HG02938 (cell line): ENCODE data around the gene USP50.
"Not testable (repeated sequence)": the region's sequence is repeated elsewhere in the genome, so short reads cannot be mapped to it uniquely, and the experiment has no call there.

Source experiments
- ATAC-seq: cut with Tn5 transposase; IDR thresholded peaks from one replicate; pipeline ENCODE4 v1.9.1; 2021; ENCODE audit warnings: mild to moderate bottlenecking, moderate library complexity; ENCODE audit not compliant: unreplicated experiment

USP50 gene

DNA sequence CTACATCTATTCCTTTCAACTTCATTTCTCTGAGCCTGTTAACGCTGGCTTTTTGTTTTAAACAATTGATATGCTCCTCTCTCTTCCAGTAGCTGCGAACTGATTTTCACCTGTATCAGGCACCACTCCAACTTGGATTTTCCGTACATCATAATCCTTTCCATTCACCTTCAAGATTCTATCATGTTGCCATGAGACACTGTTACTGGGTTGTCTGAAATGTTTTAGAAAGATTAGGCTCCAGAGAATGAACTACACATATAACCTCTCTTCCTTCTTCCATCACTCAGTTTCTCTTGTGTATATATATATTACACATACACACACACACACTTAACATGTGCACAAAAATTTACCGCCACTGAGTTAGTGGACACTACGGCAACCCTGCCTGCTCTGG lies at the start of gene USP50:
TSS of gene USP50 (minus strand) at position 101 of the 400 bp plus-strand sequence. CDS start 141 bp downstream, outside the sequence.
- no peak for ATAC-seq

GRCh38 chr15:50594311-50594710 lies 47.8 kb upstream of the USP50 start:
- no peak for ATAC-seq

DNA sequence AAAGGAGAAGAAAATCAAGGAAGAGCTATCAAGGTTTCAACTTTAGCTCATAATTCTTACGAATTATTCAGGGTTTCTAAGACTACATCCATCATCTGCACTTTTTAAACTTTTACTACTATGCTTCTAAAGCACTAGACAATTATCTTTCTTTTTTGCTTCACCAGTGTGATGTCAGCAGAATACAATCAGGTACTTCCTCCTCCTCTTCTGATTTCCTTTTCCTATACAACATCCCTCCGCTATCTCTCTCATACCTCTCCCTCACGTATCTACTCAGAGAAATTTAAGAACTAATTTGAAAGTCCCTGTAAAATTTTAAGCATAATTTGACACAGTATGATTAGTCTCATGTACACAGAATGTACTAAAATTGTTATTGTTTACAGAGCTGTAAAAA lies 47.3 kb upstream of the USP50 start:
- ATAC-seq: no peak

- no peak for ATAC-seq
Observed at GRCh38 chr15:50590288-50590687, 43.8 kb upstream of the USP50 start.

DNA sequence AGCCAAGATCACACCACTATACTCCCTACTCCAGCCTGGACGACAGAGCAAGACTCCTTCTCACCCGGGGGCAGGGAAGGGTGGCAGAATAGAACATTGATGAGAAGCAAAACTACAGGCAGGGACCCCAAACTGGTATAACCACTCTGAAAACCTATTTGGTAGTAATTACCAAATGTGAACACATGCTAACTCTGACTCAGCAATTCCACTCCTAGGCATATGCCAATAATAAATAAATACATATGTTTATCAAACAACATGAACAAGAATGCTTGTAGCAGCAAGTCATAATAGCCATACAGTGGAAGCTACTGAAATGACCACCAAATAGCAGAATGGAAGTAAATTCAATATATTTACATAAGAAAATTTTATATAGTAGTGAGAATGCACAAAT lies 31.0 kb upstream of the USP50 start:
- no peak for ATAC-seq

GRCh38 chr15:50576166-50576565 lies 29.7 kb upstream of the USP50 start:
- ATAC-seq: no peak

- ATAC-seq: not testable (repeated sequence)
Observed at GRCh38 chr15:50573842-50574241, 27.4 kb upstream of the USP50 start.

- ATAC-seq: no peak
Observed at GRCh38 chr15:50563756-50564155, 17.3 kb upstream of the USP50 start.

GRCh38 chr15:50562735-50563640 lies 16.5 kb upstream of the USP50 start:
- ATAC-seq: no peak

DNA sequence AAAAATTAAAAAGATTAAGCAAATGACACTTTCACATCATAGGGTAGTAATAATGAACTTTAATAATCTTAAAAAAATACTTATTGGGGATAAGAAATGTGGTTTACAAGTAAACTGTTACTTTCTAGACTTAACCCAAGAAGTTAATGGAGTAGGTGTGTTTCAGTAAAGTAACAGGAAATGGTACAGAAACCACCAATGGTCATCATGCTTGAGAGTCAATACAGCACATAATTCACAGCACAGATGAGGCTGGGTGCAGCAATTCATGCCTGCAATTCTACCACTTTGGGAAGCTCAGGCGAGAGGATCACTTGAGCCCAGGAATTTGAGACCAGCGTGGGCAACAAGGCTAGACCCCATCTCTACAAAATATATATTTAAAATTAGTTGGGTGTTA lies 11.5 kb upstream of the USP50 start:
- no peak for ATAC-seq

DNA sequence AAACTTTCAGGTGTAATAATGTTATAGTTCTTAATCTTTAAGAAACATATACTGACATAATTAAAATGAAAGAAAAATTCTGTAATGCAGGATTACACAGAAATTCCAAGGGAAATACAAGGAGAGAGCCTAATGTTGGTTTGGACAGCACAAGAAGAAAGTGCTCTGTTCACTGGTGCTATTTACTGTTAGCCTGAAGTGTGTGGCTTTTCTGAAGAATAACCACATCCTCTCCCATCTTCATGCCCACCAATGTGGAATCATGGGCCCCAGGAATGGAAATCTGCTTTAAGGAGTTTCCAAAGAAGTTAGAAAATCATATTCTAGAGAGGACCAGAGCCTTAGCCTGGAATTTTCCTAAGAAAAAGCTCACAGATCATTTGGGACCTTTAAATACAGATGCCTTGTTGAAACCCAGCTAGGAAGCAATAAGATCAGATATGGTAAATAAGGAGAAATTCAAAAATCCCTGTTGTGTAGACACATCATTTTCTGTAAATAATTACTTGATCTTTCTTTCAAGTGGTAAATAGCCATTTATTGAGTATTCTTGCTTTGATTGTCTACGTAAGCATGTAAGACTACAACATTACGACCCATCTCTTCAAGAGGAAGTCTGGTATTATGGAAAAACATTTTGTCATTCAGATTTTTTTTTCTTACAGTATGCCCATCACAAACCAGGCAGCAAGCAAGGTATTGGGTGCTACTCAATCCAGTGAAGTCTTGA lies 10.3 kb upstream of the USP50 start:
- no peak for ATAC-seq

- ATAC-seq: no peak
Observed at GRCh38 chr15:50552238-50552637, 5.8 kb upstream of the USP50 start.

- ATAC-seq: no peak
Observed at GRCh38 chr15:50549326-50549725, 2.9 kb upstream of the USP50 start.

GRCh38 chr15:50544368-50544767 lies 2.1 kb downstream of the USP50 start:
- ATAC-seq: no peak

GRCh38 chr15:50543556-50543955 lies 2.9 kb downstream of the USP50 start:
- ATAC-seq: no peak

- no peak for ATAC-seq
Observed at GRCh38 chr15:50542887-50543210, 3.6 kb downstream of the USP50 start.

GRCh38 chr15:50531766-50532165 lies 14.7 kb downstream of the USP50 start:
- ATAC-seq: no peak

- ATAC-seq: no peak
Observed at GRCh38 chr15:50531163-50531562, 15.3 kb downstream of the USP50 start.

GRCh38 chr15:50523851-50524251 lies 22.6 kb downstream of the USP50 start:
- no peak for ATAC-seq

- no peak for ATAC-seq
Observed at GRCh38 chr15:50519740-50520425, 26.6 kb downstream of the USP50 start.

GRCh38 chr15:50513001-50513400 lies 33.5 kb downstream of the USP50 start:
- no peak for ATAC-seq

DNA sequence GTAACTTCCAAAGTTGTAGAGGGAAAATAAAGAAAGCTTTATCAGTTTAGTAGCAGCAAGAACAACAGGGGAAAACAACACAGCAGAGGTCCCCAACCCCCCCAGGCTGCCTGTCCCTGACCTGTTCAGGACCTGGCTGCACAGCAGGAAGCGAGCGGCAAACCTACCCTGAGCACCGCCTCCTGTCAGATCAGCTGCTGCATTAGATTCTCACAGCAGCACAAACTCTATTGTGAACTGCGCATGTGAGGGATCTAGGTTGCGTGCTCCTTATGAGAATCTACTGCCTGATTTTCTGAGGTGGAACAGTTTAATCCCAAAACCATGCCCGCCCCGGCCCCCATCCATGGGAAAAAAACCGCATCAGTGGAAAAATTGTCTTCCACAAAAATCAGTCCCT lies 40.3 kb downstream of the USP50 start:
- no peak for ATAC-seq
